ENCODE measurements around the gene ENPP6. TPM values are rescaled to one million over a fixed set of nuclear protein-coding genes. Genes with fewer than 3 reads are reported as not detected.

Gene ENPP6
- polyA plus RNA-seq, 1 of the 3 experiments (the other 2 are of a cell fraction): not detected

DNA sequence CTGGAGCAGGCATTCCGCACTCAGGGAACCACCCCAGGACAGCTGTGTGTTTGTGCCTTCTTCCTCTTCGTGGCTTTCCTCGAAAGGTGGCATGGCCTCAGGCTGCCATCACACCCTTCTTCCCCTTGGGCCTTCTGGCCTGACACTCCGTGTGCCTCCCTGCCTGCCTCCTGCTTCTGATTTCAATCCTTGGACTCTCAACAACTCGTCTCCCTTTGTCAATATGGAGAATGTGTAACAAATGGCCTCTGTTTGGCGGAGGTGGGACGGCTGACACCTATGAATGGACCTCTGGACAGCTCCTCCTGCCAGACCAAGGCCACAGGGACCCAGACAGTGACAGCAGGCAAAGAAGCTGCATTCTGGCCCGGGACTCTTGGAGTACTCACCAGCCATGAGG, 137.0 kb downstream of the ENPP6 start:
- Histone ChIP-seq H3K79me2 (ENCODE audit: insufficient read depth) (no peaks in the 10 kb centered on the region), H3K9me2 (no peaks in the 10 kb centered on the region), H3K4me1 (ENCODE audit: control insufficient read depth in 1 of 2, insufficient read depth in 2 of 2, low read depth in 1 of 2, low read length in 1 of 2) (no peaks in the 10 kb centered on the region), H3F3A (replicated peaks; ENCODE audit: insufficient read depth) (no peaks in the 10 kb centered on the region), H3K4me2 (no peak overlapping the region), H3K9ac (no peak overlapping the region), H3K9me3 (no peaks in the 10 kb centered on the region), H4K20me1 (ENCODE audit: insufficient read depth) (no peaks in the 10 kb centered on the region), H3K36me3 (replicated peaks in 1 of 2; ENCODE audit: control insufficient read depth in 1 of 2, insufficient read depth in 2 of 2, low read length in 1 of 2) (no peaks in the 10 kb centered on the region), H2AFZ (ENCODE audit: low read depth) (no peak overlapping the region), H3K27ac (ENCODE audit: low read depth in 2 of 2, low read length in 1 of 2) (no peak overlapping the region), H3K27me3 (ENCODE audit: insufficient read depth) (no peaks in the 10 kb centered on the region), H3K4me3 (ENCODE audit: low read depth in 2 of 2, low read length in 1 of 2) (no peak overlapping the region)
- CTCF ChIA-PET: no interaction called here
- TF ChIP-seq FOXJ3 (CRISPR knock-in tag; IDR thresholded peaks at IDR 0.05) (no peak), RXRA (IDR thresholded peaks at IDR 0.05; ENCODE audit: borderline replicate concordance, low read depth) (no peak), YY1 (IDR thresholded peaks at IDR 0.05; ENCODE audit: low read depth) (no peak), SMC3 (IDR thresholded peaks at IDR 0.05; ENCODE audit: low read depth, low read length) (no peak), MXI1 (IDR thresholded peaks at IDR 0.05; ENCODE audit: low read depth, low read length) (no peak), ELF1 (IDR thresholded peaks at IDR 0.05) (no peak), JUND (IDR thresholded peaks at IDR 0.05) (no peak)
- POLR2A ChIA-PET: no interaction called here
- WGBS (ENCODE audit: low lambda C conversion rate): 13% methylated on average over 7 of the region's 8 CpGs
- DNase-seq: no peak

DNA sequence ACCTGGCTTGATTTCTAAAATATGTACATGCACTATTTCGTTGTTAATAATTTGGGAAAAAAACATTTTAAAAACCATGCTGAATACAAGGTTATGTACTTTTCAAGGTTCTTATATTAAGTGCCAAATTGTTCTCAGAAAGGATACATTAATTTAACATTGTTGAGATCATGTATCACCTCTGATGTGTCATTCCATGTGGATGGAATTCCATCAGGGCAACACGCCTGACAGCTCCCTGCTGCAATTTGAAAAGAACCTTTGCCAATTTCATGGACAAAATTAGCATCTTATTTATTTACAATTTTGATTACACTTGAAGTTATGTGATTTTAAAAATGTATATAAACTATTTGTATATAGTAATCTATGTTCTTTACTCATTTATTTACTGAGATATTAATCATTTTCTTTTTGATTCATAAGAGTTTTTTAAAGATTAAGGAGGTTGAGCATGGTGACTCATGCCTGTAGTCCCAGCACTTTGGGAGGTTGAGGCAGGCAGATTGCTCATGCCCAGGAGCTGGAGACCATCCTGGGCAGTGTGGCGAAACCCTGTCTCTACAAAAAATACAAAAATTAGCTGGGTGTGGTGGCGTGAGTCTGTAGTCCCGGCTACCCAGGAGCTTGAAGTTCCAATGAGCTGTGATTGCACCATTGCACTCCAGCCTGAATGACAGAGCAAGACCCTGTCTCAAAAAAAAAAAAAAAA, 142.8 kb downstream of the ENPP6 start:
- H3K9ac ChIP-seq: no peak overlapping the region
- H3K36me3 ChIP-seq (replicated peaks in 1 of 2; ENCODE audit: control insufficient read depth in 1 of 2, insufficient read depth in 2 of 2, low read length in 1 of 2): no peaks in the 10 kb centered on the region
- H3K4me2 ChIP-seq: no peak overlapping the region
- ChIA-PET CTCF (interaction anchor here (1.9 kb wide), 1 partner anchor 25 kb away, joined by 7 read pairs; no protein-coding TSS in a partner anchor), POLR2A (no interaction called here)
- H3K4me1 ChIP-seq (ENCODE audit: control insufficient read depth in 1 of 2, insufficient read depth in 2 of 2, low read depth in 1 of 2, low read length in 1 of 2): no peaks in the 10 kb centered on the region
- H3K9me3 ChIP-seq: no peaks in the 10 kb centered on the region
- DNase-seq: no peak
- 31% methylated on average over 5 of the region's 5 CpGs for WGBS (ENCODE audit: low lambda C conversion rate)
- no peaks in the 10 kb centered on the region for H3K79me2 ChIP-seq (ENCODE audit: insufficient read depth)
- TF ChIP-seq EP300 (IDR thresholded peaks at IDR 0.05; ENCODE audit: borderline replicate concordance in 1 of 2, low read depth in 1 of 2, low read length in 1 of 2) (no peak), GATA2 (CRISPR knock-in tag; IDR thresholded peaks at IDR 0.05) (no peak), EZH2phosphoT487 (IDR thresholded peaks at IDR 0.05; ENCODE audit: borderline replicate concordance, low read depth) (no peak)
- no peak overlapping the region for H3K4me3 ChIP-seq (ENCODE audit: low read depth in 2 of 2, low read length in 1 of 2)
- H3K27me3 ChIP-seq (ENCODE audit: insufficient read depth): no peaks in the 10 kb centered on the region
- 0 out of 2 replicates have a peak, but pooled peaks cover 3% of the 10 kb centered on the region for H3K9me2 ChIP-seq
- H3K27ac ChIP-seq (ENCODE audit: low read depth in 2 of 2, low read length in 1 of 2): no peak overlapping the region
- no peaks in the 10 kb centered on the region for H3F3A ChIP-seq (replicated peaks; ENCODE audit: insufficient read depth)
- no peak overlapping the region for H2AFZ ChIP-seq (ENCODE audit: low read depth)
- no peaks in the 10 kb centered on the region for H4K20me1 ChIP-seq (ENCODE audit: insufficient read depth)

DNA sequence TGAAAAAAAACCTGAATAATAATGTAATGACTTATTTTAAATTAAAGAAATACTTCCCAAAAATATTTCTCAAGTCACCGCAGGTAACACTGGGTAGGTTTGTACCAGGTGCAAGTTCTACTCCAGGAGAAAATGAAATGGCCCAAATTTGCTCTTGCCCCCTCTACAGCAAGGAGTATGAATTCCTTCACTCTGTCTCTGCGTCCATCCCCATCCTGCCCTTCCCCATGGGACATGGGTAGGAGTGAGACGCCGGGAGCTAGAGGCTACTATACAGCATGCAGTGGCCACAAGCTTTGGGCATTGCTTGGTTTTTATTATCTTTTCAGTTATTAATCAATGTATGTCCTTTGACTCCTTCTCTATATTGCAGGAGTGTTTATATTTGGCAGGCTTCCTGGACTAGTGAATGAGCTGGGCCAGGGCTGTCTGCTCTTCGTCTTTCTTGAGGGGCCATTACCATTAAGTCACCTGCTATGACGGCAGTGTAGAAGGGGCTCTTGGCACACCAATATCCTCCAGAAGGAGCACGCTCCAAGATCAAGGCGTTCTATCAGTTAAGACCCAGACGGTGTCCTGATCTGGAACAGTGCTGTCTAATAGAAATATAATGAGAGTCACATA, 149.6 kb downstream of the ENPP6 start:
- Histone ChIP-seq H4K20me1 (ENCODE audit: insufficient read depth) (no peaks in the 10 kb centered on the region), H3K9me3 (no peaks in the 10 kb centered on the region), H3K27ac (ENCODE audit: low read depth in 2 of 2, low read length in 1 of 2) (peak overlapping the region in 1 of 2 experiments; percentile 83; a peak in 1 of 4 replicates), H3K27me3 (ENCODE audit: insufficient read depth) (no peaks in the 10 kb centered on the region), H3K4me1 (ENCODE audit: control insufficient read depth in 1 of 2, insufficient read depth in 2 of 2, low read depth in 1 of 2, low read length in 1 of 2) (peaks cover 0 to 22% of the 10 kb centered on the region in 2 experiments; a peak in 2 of 4 replicates), H3K36me3 (replicated peaks in 1 of 2; ENCODE audit: control insufficient read depth in 1 of 2, insufficient read depth in 2 of 2, low read length in 1 of 2) (no peaks in the 10 kb centered on the region), H3K9me2 (no peaks in the 10 kb centered on the region), H3K9ac (no peak overlapping the region), H2AFZ (ENCODE audit: low read depth) (no peak overlapping the region), H3K4me3 (ENCODE audit: low read depth in 2 of 2, low read length in 1 of 2) (no peak overlapping the region), H3K4me2 (no peak overlapping the region), H3F3A (replicated peaks; ENCODE audit: insufficient read depth) (no peaks in the 10 kb centered on the region), H3K79me2 (ENCODE audit: insufficient read depth) (no peaks in the 10 kb centered on the region)
- WGBS (ENCODE audit: low lambda C conversion rate): 49% methylated on average over 9 of the region's 9 CpGs
- TF ChIP-seq, protein P1, sequence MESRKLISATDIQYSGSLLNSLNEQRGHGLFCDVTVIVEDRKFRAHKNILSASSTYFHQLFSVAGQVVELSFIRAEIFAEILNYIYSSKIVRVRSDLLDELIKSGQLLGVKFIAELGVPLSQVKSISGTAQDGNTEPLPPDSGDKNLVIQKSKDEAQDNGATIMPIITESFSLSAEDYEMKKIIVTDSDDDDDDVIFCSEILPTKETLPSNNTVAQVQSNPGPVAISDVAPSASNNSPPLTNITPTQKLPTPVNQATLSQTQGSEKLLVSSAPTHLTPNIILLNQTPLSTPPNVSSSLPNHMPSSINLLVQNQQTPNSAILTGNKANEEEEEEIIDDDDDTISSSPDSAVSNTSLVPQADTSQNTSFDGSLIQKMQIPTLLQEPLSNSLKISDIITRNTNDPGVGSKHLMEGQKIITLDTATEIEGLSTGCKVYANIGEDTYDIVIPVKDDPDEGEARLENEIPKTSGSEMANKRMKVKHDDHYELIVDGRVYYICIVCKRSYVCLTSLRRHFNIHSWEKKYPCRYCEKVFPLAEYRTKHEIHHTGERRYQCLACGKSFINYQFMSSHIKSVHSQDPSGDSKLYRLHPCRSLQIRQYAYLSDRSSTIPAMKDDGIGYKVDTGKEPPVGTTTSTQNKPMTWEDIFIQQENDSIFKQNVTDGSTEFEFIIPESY (IDR thresholded peaks at IDR 0.05; ENCODE audit: borderline replicate concordance, low read depth): no peak
- no peak for TF ChIP-seq CHD2 (IDR thresholded peaks at IDR 0.05; ENCODE audit: low read length, partially characterized antibody)
- TF ChIP-seq FOXJ3 (CRISPR knock-in tag; IDR thresholded peaks at IDR 0.05): no peak
- no peak for TF ChIP-seq RFX5 (IDR thresholded peaks at IDR 0.05; ENCODE audit: low read length)
- no peak for TF ChIP-seq ELF1 (IDR thresholded peaks at IDR 0.05)
- no peak for TF ChIP-seq NRF1 (IDR thresholded peaks at IDR 0.05; ENCODE audit: low read depth, low read length)
- TF ChIP-seq NFIC (IDR thresholded peaks at IDR 0.05; ENCODE audit: borderline replicate concordance): no peak
- no peak for TF ChIP-seq YY1 (IDR thresholded peaks at IDR 0.05; ENCODE audit: low read depth)
- POLR2A ChIA-PET: no interaction called here
- CTCF ChIA-PET: interaction anchor here (0.9 kb wide), 1 partner anchor 32 kb away, joined by 5 read pairs; no protein-coding TSS in a partner anchor
- no peak for DNase-seq

All from SK-N-SH (cell line).